Neural progenitor cell (in vitro differentiated cells): ENCODE data around the gene DNER. TPM values are rescaled to one million over a fixed set of nuclear protein-coding genes. Genes with fewer than 3 reads are reported as not detected.

Source experiments
- DNase-seq: peaks from one replicate; pipeline ENCODE4 v3.0.0-alpha.2; 2016; ENCODE audit warnings: low spot score
- H2AFZ ChIP-seq: fragments of 200-600 bp; sonication (generic); replicated peaks from 2 replicates; pipeline ENCODE4 v1.6.1; 2016; ENCODE audit warnings: antibody characterized with exemption
- H3F3A ChIP-seq: fragments of 200-600 bp; sonication (generic); 2 replicates; pipeline ENCODE4 v1.6.1; 2016; ENCODE audit warnings: antibody characterized with exemption, low read depth
- H3K27ac ChIP-seq: fragments of 200-600 bp; sonication (generic); 2 replicates; pipeline ENCODE4 v1.5.1; 2016; ENCODE audit warnings: mild to moderate bottlenecking
- H3K27me3 ChIP-seq: fragments of 200-600 bp; sonication (generic); 2 replicates; pipeline ENCODE4 v1.6.1; 2016; ENCODE audit warnings: mild to moderate bottlenecking, moderate library complexity
- H3K36me3 ChIP-seq: fragments of 200-600 bp; sonication (generic); 2 replicates; pipeline ENCODE4 v1.5.1; 2016
- H3K4me1 ChIP-seq: fragments of 200-600 bp; sonication (generic); 2 replicates; pipeline ENCODE4 v1.6.1; 2016; ENCODE audit warnings: mixed run types
- H3K4me2 ChIP-seq: fragments of 200-600 bp; sonication (generic); 2 replicates; pipeline ENCODE4 v1.6.1; 2016
- H3K4me3 ChIP-seq: fragments of 200-600 bp; sonication (generic); 2 replicates; pipeline ENCODE4 v1.5.1; 2016
- H3K79me2 ChIP-seq: fragments of 200-600 bp; sonication (generic); 2 replicates; pipeline ENCODE4 v1.6.1; 2016; ENCODE audit warnings: low read depth
- H3K9ac ChIP-seq: fragments of 200-600 bp; sonication (generic); 2 replicates; pipeline ENCODE4 v1.6.1; 2016
- H3K9me3 ChIP-seq: fragments of 200-600 bp; sonication (generic); 2 replicates; pipeline ENCODE4 v1.5.1; 2016; ENCODE audit warnings: low read depth
- H4K20me1 ChIP-seq: fragments of 200-600 bp; sonication (generic); 2 replicates; pipeline ENCODE4 v1.6.1; 2016; ENCODE audit warnings: low read depth
- H3K27ac Mint-ChIP-seq: 3 replicates; pipeline ENCODE4 v1.8.0; 2021; ENCODE audit warnings: mixed read lengths
- H3K27me3 Mint-ChIP-seq: 2 replicates; pipeline ENCODE4 v1.8.0; 2022; ENCODE audit warnings: low read depth, mild to moderate bottlenecking, inconsistent platforms, moderate library complexity, mixed read lengths; ENCODE audit not compliant: insufficient read depth
- H3K36me3 Mint-ChIP-seq: 3 replicates; pipeline ENCODE4 v1.8.0; 2021; ENCODE audit warnings: mixed read lengths
- H3K4me1 Mint-ChIP-seq: 3 replicates; pipeline ENCODE4 v1.8.0; 2021; ENCODE audit warnings: mixed read lengths
- H3K4me3 Mint-ChIP-seq: 3 replicates; pipeline ENCODE4 v1.8.0; 2021; ENCODE audit warnings: mild to moderate bottlenecking, moderate library complexity, mixed read lengths
- H3K9me3 Mint-ChIP-seq: 3 replicates; pipeline ENCODE4 v1.8.0; 2020; ENCODE audit warnings: mixed read lengths
- CTCF ChIP-seq: fragments of 200-600 bp; sonication (generic); IDR thresholded peaks from 2 replicates; pipeline ENCODE4 v1.5.1; 2017; ENCODE audit warnings: antibody characterized with exemption, mild to moderate bottlenecking
- EZH2 ChIP-seq: fragments of 200-600 bp; sonication (generic); IDR thresholded peaks from 2 replicates; pipeline ENCODE4 v1.6.1; 2017; ENCODE audit warnings: antibody characterized with exemption, mild to moderate bottlenecking, moderate library complexity
- EZH2phosphoT487 ChIP-seq: fragments of 200-600 bp; sonication (generic); IDR thresholded peaks from 2 replicates; pipeline ENCODE4 v1.6.1; 2017; ENCODE audit warnings: antibody characterized with exemption
- total RNA-seq: library from RNA; depleted of rRNA; stranded (reverse); fragments of >200 nt; gene quantifications from 2 replicates; pipeline ENCODE4 v1.2.3, GENCODE V29; 2015; ENCODE audit warnings: low replicate concordance

The DNER gene
- total RNA-seq, 1 donor from 2014 or later: 0.97 TPM

- Mint-ChIP-seq H3K9me3 (no peaks in the 10 kb centered on the region), H3K27ac (no peak overlapping the region), H3K4me1 (no peaks in the 10 kb centered on the region), H3K27me3 (no peaks in the 10 kb centered on the region), H3K36me3 (no peaks in the 10 kb centered on the region), H3K4me3 (no peak overlapping the region)
- Histone ChIP-seq H3K27me3 (no peaks in the 10 kb centered on the region), H3K4me1 (no peaks in the 10 kb centered on the region), H4K20me1 (no peaks in the 10 kb centered on the region), H3K79me2 (no peaks in the 10 kb centered on the region), H3K9me3 (no peaks in the 10 kb centered on the region), H3K36me3 (no peaks in the 10 kb centered on the region), H3K9ac (no peak overlapping the region), H3F3A (no peaks in the 10 kb centered on the region), H3K4me3 (no peak overlapping the region), H3K4me2 (no peak overlapping the region), H3K27ac (no peak overlapping the region), H2AFZ (no peak overlapping the region)
- TF ChIP-seq EZH2 (no peak), EZH2phosphoT487 (no peak), CTCF (no peak)
- DNase-seq: no peak
These were observed 250.5 kb downstream of the DNER start for GRCh38 chr2:229463841-229464346.

- Mint-ChIP-seq H3K9me3 (no peaks in the 10 kb centered on the region), H3K4me3 (no peak overlapping the region), H3K4me1 (no peaks in the 10 kb centered on the region), H3K36me3 (no peaks in the 10 kb centered on the region), H3K27me3 (no peaks in the 10 kb centered on the region), H3K27ac (no peak overlapping the region)
- no peak for DNase-seq
- H4K20me1 ChIP-seq: no peaks in the 10 kb centered on the region
- H3K9me3 ChIP-seq: no peaks in the 10 kb centered on the region
- no peak overlapping the region for H3K4me3 ChIP-seq
- no peaks in the 10 kb centered on the region for H3K79me2 ChIP-seq
- no peak overlapping the region for H3K4me2 ChIP-seq
- no peak overlapping the region for H2AFZ ChIP-seq
- TF ChIP-seq EZH2phosphoT487 (no peak), CTCF (no peak), EZH2 (no peak)
- H3K9ac ChIP-seq: no peak overlapping the region
- H3K27ac ChIP-seq: no peak overlapping the region
- H3K4me1 ChIP-seq: no peaks in the 10 kb centered on the region
- no peaks in the 10 kb centered on the region for H3K36me3 ChIP-seq
- no peaks in the 10 kb centered on the region for H3K27me3 ChIP-seq
- H3F3A ChIP-seq: no peaks in the 10 kb centered on the region
These were observed 252.2 kb downstream of the DNER start for GRCh38 chr2:229462112-229462511.

GRCh38 chr2:229456091-229456490, 258.3 kb downstream of the DNER start:
- H3K9me3 Mint-ChIP-seq: no peaks in the 10 kb centered on the region
- H3F3A ChIP-seq: no peaks in the 10 kb centered on the region
- H3K4me3 ChIP-seq: no peak overlapping the region
- no peaks in the 10 kb centered on the region for H3K27me3 Mint-ChIP-seq
- DNase-seq: no peak
- no peaks in the 10 kb centered on the region for H3K9me3 ChIP-seq
- H3K27ac ChIP-seq: no peak overlapping the region
- H3K27me3 ChIP-seq: no peaks in the 10 kb centered on the region
- no peaks in the 10 kb centered on the region for H3K4me1 ChIP-seq
- no peaks in the 10 kb centered on the region for H4K20me1 ChIP-seq
- H3K36me3 ChIP-seq: no peaks in the 10 kb centered on the region
- no peak overlapping the region for H2AFZ ChIP-seq
- no peak for TF ChIP-seq EZH2phosphoT487
- TF ChIP-seq EZH2: no peak
- no peak for TF ChIP-seq CTCF
- H3K4me1 Mint-ChIP-seq: no peaks in the 10 kb centered on the region
- no peaks in the 10 kb centered on the region for H3K79me2 ChIP-seq
- H3K27ac Mint-ChIP-seq: no peak overlapping the region
- H3K4me2 ChIP-seq: no peak overlapping the region
- H3K4me3 Mint-ChIP-seq: no peak overlapping the region
- no peak overlapping the region for H3K9ac ChIP-seq
- no peaks in the 10 kb centered on the region for H3K36me3 Mint-ChIP-seq
